IMR-90 (cell line): Measurements from ENCODE around the gene NUDT6. TPM values are rescaled to one million over a fixed set of nuclear protein-coding genes. Genes with fewer than 3 reads are reported as not detected.
A peak's percentile ranks its signal among the peaks of the same experiment; 100 is the strongest.

Source experiments
- ATAC-seq: fragments of 200-7000 bp; cut with Tn5 transposase; 2 replicates; pipeline ENCODE4 v1.9.1; 2020; ENCODE audit warnings: low read depth, mild to moderate bottlenecking, moderate library complexity
- BruUV-seq: library from RNA; stranded (reverse); fragments of 400-500 nt; replicated peaks from 2 replicates; lab custom pipeline; 2021; lab: Mats Ljungman, UMichigan
- CTCF ChIA-PET: fragments of 300-600 bp; formaldehyde crosslinking; extraction: SDS; loops from one replicate; lab custom pipeline; 2021; ENCODE audit warnings: antibody characterized with exemption; lab: Yijun Ruan, JAX
- POLR2A ChIA-PET: fragments of 300-600 bp; sonication (Branson Sonifier 250); formaldehyde crosslinking; loops from one replicate; lab custom pipeline; 2022; ENCODE audit warnings: antibody characterized with exemption; ENCODE audit not compliant: unreplicated experiment; lab: Charles Lee
- DNase-seq: peaks from one replicate; pipeline ENCODE4 v3.0.0; 2013
- H2AFZ ChIP-seq: replicated peaks from 2 replicates; pipeline ENCODE3; 2013; ENCODE audit warnings: low read length, mild to moderate bottlenecking; ENCODE audit not compliant: poor library complexity
- H2AK5ac ChIP-seq: 2 replicates; pipeline ENCODE4 v1.6.1; 2013; ENCODE audit warnings: low read depth, low read length, inconsistent platforms
- H2AK9ac ChIP-seq: replicated peaks from 2 replicates; pipeline ENCODE3; 2013; ENCODE audit warnings: mild to moderate bottlenecking, low read depth, low read length, moderate library complexity; ENCODE audit not compliant: poor library complexity
- H2BK120ac ChIP-seq: 2 replicates; pipeline ENCODE4 v1.6.1; 2013; ENCODE audit warnings: low read depth, low read length, inconsistent platforms
- H2BK15ac ChIP-seq: 3 replicates; pipeline ENCODE4 v1.6.1; 2013; ENCODE audit warnings: low read depth, low read length, inconsistent platforms
- H2BK20ac ChIP-seq: 2 replicates; pipeline ENCODE4 v1.6.1; 2013; ENCODE audit warnings: low read depth, mild to moderate bottlenecking, inconsistent platforms, low read length, moderate library complexity
- H2BK5ac ChIP-seq: 2 replicates; pipeline ENCODE4 v1.6.1; 2013; ENCODE audit warnings: mild to moderate bottlenecking, low read depth, low read length, inconsistent platforms; ENCODE audit not compliant: poor library complexity, severe bottlenecking
- H3K14ac ChIP-seq: replicated peaks from 2 replicates; pipeline ENCODE4 v1.6.1; 2013; ENCODE audit warnings: low read depth, low read length, inconsistent platforms
- H3K18ac ChIP-seq: 2 replicates; pipeline ENCODE4 v1.6.1; 2013; ENCODE audit warnings: low read depth, low read length, control low read depth
- H3K23ac ChIP-seq: 2 replicates; pipeline ENCODE4 v1.6.1; 2013; ENCODE audit warnings: low read depth, low read length, inconsistent platforms
- H3K27ac ChIP-seq: 2 replicates; pipeline ENCODE4 v1.5.1; 2013; ENCODE audit warnings: mild to moderate bottlenecking, control low read depth, low read length; ENCODE audit not compliant: insufficient read depth
- H3K27me3 ChIP-seq: 2 replicates; pipeline ENCODE4 v1.6.1; 2013; ENCODE audit warnings: low read length; ENCODE audit not compliant: control insufficient read depth, insufficient read depth
- H3K36me3 ChIP-seq: 2 replicates; pipeline ENCODE4 v1.6.1; 2013; ENCODE audit warnings: low read length, mixed read lengths; ENCODE audit not compliant: control insufficient read depth, insufficient read depth
- H3K4ac ChIP-seq: 2 replicates; pipeline ENCODE4 v1.6.1; 2013; ENCODE audit warnings: low read depth, low read length, inconsistent platforms
- H3K4me1 ChIP-seq: 2 replicates; pipeline ENCODE4 v1.6.1; 2013; ENCODE audit warnings: low read length, mixed read lengths; ENCODE audit not compliant: control insufficient read depth, insufficient read depth
- H3K4me2 ChIP-seq: 2 replicates; pipeline ENCODE4 v1.6.1; 2013; ENCODE audit warnings: low read depth, mild to moderate bottlenecking, control low read depth, low read length, moderate library complexity
- H3K4me3 ChIP-seq: 2 replicates; pipeline ENCODE4 v1.5.1; 2013; ENCODE audit warnings: low read depth, mild to moderate bottlenecking, control low read depth, low read length, moderate library complexity; ENCODE audit not compliant: insufficient read depth
- H3K56ac ChIP-seq: 2 replicates; pipeline ENCODE4 v1.6.1; 2013; ENCODE audit warnings: low read length, inconsistent platforms; ENCODE audit not compliant: insufficient read depth; ENCODE audit errors: extremely low read depth
- H3K79me1 ChIP-seq, 2 experiments: 2 replicates each; pipeline ENCODE4 v1.6.1; 2013; ENCODE audit warnings: low read length in 2 of 2, inconsistent platforms in 1 of 2, low read depth in 1 of 2
- H3K9ac ChIP-seq: 2 replicates; pipeline ENCODE4 v1.6.1; 2013; ENCODE audit warnings: low read depth, low read length, control low read depth
- H3K9me1 ChIP-seq: 2 replicates; pipeline ENCODE4 v1.6.1; 2013; ENCODE audit warnings: low read length, inconsistent platforms; ENCODE audit not compliant: insufficient read depth
- H3K9me3 ChIP-seq: 2 replicates; pipeline ENCODE4 v1.6.1; 2013; ENCODE audit warnings: low read length; ENCODE audit not compliant: control insufficient read depth, insufficient read depth
- H4K20me1 ChIP-seq: 2 replicates; pipeline ENCODE4 v1.6.1; 2013; ENCODE audit warnings: low read length, inconsistent platforms; ENCODE audit not compliant: insufficient read depth
- H4K5ac ChIP-seq: 2 replicates; pipeline ENCODE4 v1.6.1; 2013; ENCODE audit warnings: mild to moderate bottlenecking, low read depth, low read length, control low read depth
- H4K8ac ChIP-seq, 2 experiments: 2 replicates each; pipeline ENCODE4 v1.6.1; 2013; ENCODE audit warnings: low read depth in 2 of 2, low read length in 2 of 2, control low read depth in 1 of 2, inconsistent platforms in 1 of 2
- H4K91ac ChIP-seq: 2 replicates; pipeline ENCODE4 v1.6.1; 2013; ENCODE audit warnings: low read depth, low read length, inconsistent platforms; ENCODE audit not compliant: insufficient read depth
- BHLHE40 ChIP-seq: fragments of 150-350 bp; IDR thresholded peaks from 2 replicates; pipeline ENCODE4 v1.6.1; 2016; ENCODE audit warnings: mild to moderate bottlenecking, low read depth, low read length
- CEBPB ChIP-seq: IDR thresholded peaks from 2 replicates; pipeline ENCODE4 v1.6.1; 2012; ENCODE audit warnings: low read depth, low read length, improper control_type of control experiment
- CHD1 ChIP-seq: IDR thresholded peaks from 2 replicates; pipeline ENCODE4 v1.6.1; 2012; ENCODE audit warnings: low read depth, low read length, improper control_type of control experiment
- FOS ChIP-seq: fragments of 150-350 bp; IDR thresholded peaks from 2 replicates; pipeline ENCODE4 v1.6.1; 2016; ENCODE audit warnings: low read depth, low read length
- MAFK ChIP-seq: IDR thresholded peaks from 2 replicates; pipeline ENCODE4 v1.6.1; 2012; ENCODE audit warnings: low read depth, low read length, improper control_type of control experiment
- MXI1 ChIP-seq: IDR thresholded peaks from 2 replicates; pipeline ENCODE4 v1.6.1; 2012; ENCODE audit warnings: low read depth, mild to moderate bottlenecking, low read length, moderate library complexity, borderline replicate concordance
- RCOR1 ChIP-seq: IDR thresholded peaks from 2 replicates; pipeline ENCODE4 v1.6.1; 2012; ENCODE audit warnings: mild to moderate bottlenecking, low read length, improper control_type of control experiment; ENCODE audit not compliant: insufficient replicate concordance
- RFX5 ChIP-seq: IDR thresholded peaks from 2 replicates; pipeline ENCODE4 v1.8.0; 2012; ENCODE audit warnings: low read depth, mild to moderate bottlenecking, low read length, moderate library complexity
- SMC3 ChIP-seq: fragments of 150-350 bp; IDR thresholded peaks from 2 replicates; pipeline ENCODE4 v1.6.1; 2016; ENCODE audit warnings: low read depth, mild to moderate bottlenecking, antibody characterized with exemption, low read length, moderate library complexity
- WGBS, 2 experiments: methylation state at CpG; one replicate each; pipeline versions ENCODE4 v1.1.5 to v1.1.7; 2013; ENCODE audit warnings: missing lambda C conversion rate in 2 of 2; ENCODE audit not compliant: insufficient read length in 1 of 2; ENCODE audit errors: extremely low coverage in 2 of 2; 5-methylcytosine and 5-hydroxymethylcytosine counted together
- dilution Hi-C: fragments of 300-500 bp; cut with HindIII; formaldehyde crosslinking; loops from one replicate; pipeline ENCODE4 v1.14.3; 2018; ENCODE audit warnings: low sequenced_read_pairs; ENCODE audit not compliant: unreplicated experiment
- in situ Hi-C: fragments of 300-500 bp; cut with MboI; formaldehyde crosslinking; loops from 3 replicates; pipeline ENCODE4 v1.14.3; 2019; ENCODE audit warnings: low sequenced_read_pairs, inconsistent platforms, mixed read lengths
- intact Hi-C: fragments of 100-400 bp; cut with micrococcal nuclease; formaldehyde crosslinking; loops from 2 replicates; pipeline ENCODE4 v1.10.0; 2022
- polyA plus RNA-seq, 3 experiments: library from polyadenylated mRNA; depleted of rRNA; stranded (reverse); fragments of >200 nt; gene quantifications; 2 replicates each; pipeline ENCODE4 v1.2.3, GENCODE V29; 2012; ENCODE audit warnings: low replicate concordance in 1 of 3
- total RNA-seq: library from RNA; depleted of rRNA; stranded (reverse); fragments of >200 nt; gene quantifications from 2 replicates; pipeline ENCODE4 v1.2.3, GENCODE V29; 2012

Gene NUDT6
- total and polyA plus RNA-seq, 2 of the 4 experiments (the other 2 are of a cell fraction), result 2.7 to 4.8 TPM

- Histone ChIP-seq H4K20me1 (no peaks in the 10 kb centered on the region), H3K79me1 (peaks cover 23 to 44% of the 10 kb centered on the region in 2 experiments), H2BK120ac (no peak overlapping the region), H3K4me2 (no peak overlapping the region), H4K8ac (peak overlapping the region in 1 of 2 experiments; percentile 63; a peak in 1 of 4 replicates), H3K9ac (no peak overlapping the region), H3K18ac (no peak overlapping the region), H2BK20ac (no peak overlapping the region), H3K56ac (no peak overlapping the region), H4K91ac (no peak overlapping the region), H2AK9ac (peak overlapping the region; percentile 44), H3K14ac (no peak overlapping the region), H3K4me1 (peaks cover 13% of the 10 kb centered on the region), H3K27ac (no peak overlapping the region; the same call in 1 of the 2 replicates), H2BK15ac (no peak overlapping the region; the same call in 2 of the 3 replicates), H3K27me3 (no peaks in the 10 kb centered on the region), H3K36me3 (peaks cover 11% of the 10 kb centered on the region), H3K4me3 (no peak overlapping the region), H3K9me3 (no peaks in the 10 kb centered on the region), H2AFZ (no peak overlapping the region), H3K23ac (no peak overlapping the region), H3K4ac (0 out of 2 replicates have a peak overlapping the region, but pooled peaks have one; percentile 46), H2AK5ac (peak overlapping the region; percentile 20; the same call in 1 of the 2 replicates), H3K9me1 (peaks cover 7% of the 10 kb centered on the region), H4K5ac (no peak overlapping the region), H2BK5ac (no peak overlapping the region)
- ChIA-PET CTCF (no interaction called here), POLR2A (no interaction called here)
- in situ Hi-C loops (no loop called here), intact Hi-C loops (no loop called here), dilution Hi-C loops (no loop called here)
- BruUV-seq, result no TSS peak
- no peak for ATAC-seq
- no peak for DNase-seq
- TF ChIP-seq CHD1 (no peak), RFX5 (no peak), MAFK (no peak), FOS (no peak), RCOR1 (no peak), BHLHE40 (no peak), CEBPB (no peak), MXI1 (no peak), SMC3 (no peak)
- WGBS, 2 experiments, result no CpG with 5 or more reads among the region's 3 CpGs
These were observed 27.6 kb downstream of the NUDT6 start for GRCh38 chr4:122894827-122895226.
